IPS-15b (cell line): ENCODE data around the gene KPNA1.

Source experiments
- H3K27me3 ChIP-seq: one replicate; pipeline ENCODE4 v1.6.1; 2013; ENCODE audit warnings: low read length; ENCODE audit not compliant: control insufficient read depth, insufficient read depth
- H3K36me3 ChIP-seq: one replicate; pipeline ENCODE4 v1.6.1; 2013; ENCODE audit warnings: low read length; ENCODE audit not compliant: control insufficient read depth, insufficient read depth
- H3K4me1 ChIP-seq: one replicate; pipeline ENCODE4 v1.6.1; 2013; ENCODE audit warnings: mild to moderate bottlenecking, low read length; ENCODE audit not compliant: control insufficient read depth, insufficient read depth
- H3K4me3 ChIP-seq: one replicate; pipeline ENCODE4 v1.5.1; 2013; ENCODE audit warnings: low read depth, low read length
- H3K9ac ChIP-seq: one replicate; pipeline ENCODE4 v1.6.1; 2013; ENCODE audit warnings: low read depth, mild to moderate bottlenecking, low read length
- H3K9me3 ChIP-seq: one replicate; pipeline ENCODE4 v1.6.1; 2013; ENCODE audit warnings: mild to moderate bottlenecking, low read length; ENCODE audit not compliant: control insufficient read depth, insufficient read depth

Gene KPNA1

GRCh38 chr3:122548076-122548475 is 33.3 kb upstream of the KPNA1 start:
- Histone ChIP-seq H3K36me3 (no peaks in the 10 kb centered on the region), H3K4me3 (no peak overlapping the region), H3K27me3 (no peaks in the 10 kb centered on the region), H3K9me3 (no peaks in the 10 kb centered on the region), H3K9ac (no peak overlapping the region), H3K4me1 (no peaks in the 10 kb centered on the region)

- Histone ChIP-seq H3K27me3 (no peaks in the 10 kb centered on the region), H3K4me3 (no peak overlapping the region), H3K9ac (no peak overlapping the region), H3K4me1 (no peaks in the 10 kb centered on the region), H3K36me3 (no peaks in the 10 kb centered on the region), H3K9me3 (no peaks in the 10 kb centered on the region)
These were observed 31.4 kb upstream of the KPNA1 start for GRCh38 chr3:122546151-122546550.

GRCh38 chr3:122538956-122539490 is 24.3 kb upstream of the KPNA1 start:
- Histone ChIP-seq H3K4me3 (no peak overlapping the region), H3K36me3 (no peaks in the 10 kb centered on the region), H3K27me3 (no peaks in the 10 kb centered on the region), H3K9ac (no peak overlapping the region), H3K4me1 (peaks cover 11% of the 10 kb centered on the region), H3K9me3 (no peaks in the 10 kb centered on the region)

- Histone ChIP-seq H3K36me3 (no peaks in the 10 kb centered on the region), H3K9me3 (no peaks in the 10 kb centered on the region), H3K4me1 (peaks cover 11% of the 10 kb centered on the region), H3K27me3 (no peaks in the 10 kb centered on the region), H3K9ac (no peak overlapping the region), H3K4me3 (no peak overlapping the region)
These were observed 21.9 kb upstream of the KPNA1 start for GRCh38 chr3:122536632-122537001.

DNA sequence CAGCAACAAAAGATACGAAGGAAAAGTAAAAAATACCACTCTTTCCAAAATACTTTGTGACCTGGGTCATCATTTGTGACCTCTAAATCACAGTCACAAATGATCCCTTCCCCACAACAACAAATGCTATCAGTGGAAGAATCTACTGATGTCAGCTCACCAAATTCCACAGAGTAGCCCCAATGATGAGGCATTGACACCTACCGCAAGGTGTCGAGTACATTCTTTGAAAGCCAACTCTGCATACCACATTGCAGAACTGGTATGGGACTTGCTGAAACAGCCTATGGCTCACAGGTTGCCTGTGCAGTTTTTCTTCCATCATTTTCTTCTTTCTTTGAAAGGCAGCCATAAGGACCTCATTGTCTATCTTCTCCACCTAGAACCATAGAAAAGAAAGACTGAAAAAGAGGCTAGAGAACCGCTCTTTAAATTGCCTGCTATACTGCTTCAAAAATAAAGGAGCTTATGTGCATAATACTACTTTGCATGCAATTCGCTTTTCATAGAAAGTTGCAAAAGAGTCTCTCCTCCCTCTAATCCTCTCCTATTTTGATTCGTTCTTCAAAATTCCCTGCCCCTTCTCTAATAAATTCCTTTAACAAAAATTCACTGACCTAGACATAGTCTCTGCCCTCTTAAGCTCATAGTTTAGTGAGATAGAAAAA is 21.4 kb upstream of the KPNA1 start:
- Histone ChIP-seq H3K4me1 (peaks cover 11% of the 10 kb centered on the region), H3K4me3 (no peak overlapping the region), H3K36me3 (no peaks in the 10 kb centered on the region), H3K9ac (no peak overlapping the region), H3K27me3 (no peaks in the 10 kb centered on the region), H3K9me3 (no peaks in the 10 kb centered on the region)

GRCh38 chr3:122533931-122534334 is 19.2 kb upstream of the KPNA1 start:
- Histone ChIP-seq H3K27me3 (no peaks in the 10 kb centered on the region), H3K9me3 (no peaks in the 10 kb centered on the region), H3K4me1 (peaks cover 11% of the 10 kb centered on the region), H3K36me3 (no peaks in the 10 kb centered on the region), H3K4me3 (no peak overlapping the region), H3K9ac (no peak overlapping the region)

DNA sequence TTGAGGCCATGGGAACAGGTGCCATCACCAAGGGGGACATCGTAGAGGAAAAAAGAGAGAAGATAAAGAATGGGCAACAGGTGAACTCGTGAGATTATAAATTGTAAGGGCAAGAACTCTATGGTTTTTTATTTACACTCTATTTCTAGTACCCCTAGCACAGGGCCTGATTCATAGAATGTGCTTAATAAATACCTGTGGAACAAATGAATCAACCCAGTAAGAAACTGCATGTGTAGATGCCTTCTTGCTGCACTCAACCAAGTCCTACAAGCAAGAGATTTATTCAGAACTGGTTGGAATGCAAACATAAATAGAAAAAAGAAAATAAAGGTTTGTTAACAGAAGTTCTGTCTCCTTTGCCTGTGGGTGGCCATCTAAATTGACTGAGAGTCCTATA is 18.7 kb upstream of the KPNA1 start:
- Histone ChIP-seq H3K9ac (no peak overlapping the region), H3K4me1 (peaks cover 11% of the 10 kb centered on the region), H3K9me3 (no peaks in the 10 kb centered on the region), H3K4me3 (no peak overlapping the region), H3K36me3 (no peaks in the 10 kb centered on the region), H3K27me3 (no peaks in the 10 kb centered on the region)

GRCh38 chr3:122530164-122530563 is 15.4 kb upstream of the KPNA1 start:
- no peaks in the 10 kb centered on the region for H3K9me3 ChIP-seq
- no peak overlapping the region for H3K4me3 ChIP-seq
- no peak overlapping the region for H3K9ac ChIP-seq
- H3K4me1 ChIP-seq, result no peaks in the 10 kb centered on the region
- no peaks in the 10 kb centered on the region for H3K36me3 ChIP-seq
- no peaks in the 10 kb centered on the region for H3K27me3 ChIP-seq

GRCh38 chr3:122523317-122523716 is 8.6 kb upstream of the KPNA1 start:
- Histone ChIP-seq H3K4me1 (no peaks in the 10 kb centered on the region), H3K9me3 (no peaks in the 10 kb centered on the region), H3K4me3 (no peak overlapping the region), H3K27me3 (no peaks in the 10 kb centered on the region), H3K9ac (no peak overlapping the region), H3K36me3 (no peaks in the 10 kb centered on the region)

DNA sequence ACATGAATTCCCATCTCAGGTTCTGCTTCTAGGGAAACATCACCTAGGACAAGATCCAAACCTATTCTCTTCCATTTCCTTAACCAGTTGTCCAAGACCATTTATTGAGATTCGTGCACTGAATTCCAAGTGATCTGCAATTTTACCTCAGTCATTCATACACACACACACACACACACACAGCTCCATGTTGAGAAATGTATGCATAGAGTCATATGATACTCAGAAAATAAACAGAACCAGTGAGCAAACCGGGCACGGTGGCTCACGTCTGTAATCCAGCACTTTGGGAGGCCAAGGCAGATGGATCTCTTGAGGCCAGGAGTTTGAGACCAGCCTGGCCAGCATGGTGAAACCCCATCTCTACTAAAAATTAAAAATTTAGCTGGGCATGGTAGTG is 6.1 kb upstream of the KPNA1 start:
- H3K9me3 ChIP-seq, result no peaks in the 10 kb centered on the region
- no peaks in the 10 kb centered on the region for H3K36me3 ChIP-seq
- H3K27me3 ChIP-seq, result no peaks in the 10 kb centered on the region
- no peaks in the 10 kb centered on the region for H3K4me1 ChIP-seq
- no peak overlapping the region for H3K9ac ChIP-seq
- H3K4me3 ChIP-seq, result no peak overlapping the region

GRCh38 chr3:122519693-122520092 is 5.0 kb upstream of the KPNA1 start:
- Histone ChIP-seq H3K9ac (no peak overlapping the region), H3K9me3 (no peaks in the 10 kb centered on the region), H3K4me1 (no peaks in the 10 kb centered on the region), H3K36me3 (no peaks in the 10 kb centered on the region), H3K27me3 (no peaks in the 10 kb centered on the region), H3K4me3 (no peak overlapping the region)

DNA sequence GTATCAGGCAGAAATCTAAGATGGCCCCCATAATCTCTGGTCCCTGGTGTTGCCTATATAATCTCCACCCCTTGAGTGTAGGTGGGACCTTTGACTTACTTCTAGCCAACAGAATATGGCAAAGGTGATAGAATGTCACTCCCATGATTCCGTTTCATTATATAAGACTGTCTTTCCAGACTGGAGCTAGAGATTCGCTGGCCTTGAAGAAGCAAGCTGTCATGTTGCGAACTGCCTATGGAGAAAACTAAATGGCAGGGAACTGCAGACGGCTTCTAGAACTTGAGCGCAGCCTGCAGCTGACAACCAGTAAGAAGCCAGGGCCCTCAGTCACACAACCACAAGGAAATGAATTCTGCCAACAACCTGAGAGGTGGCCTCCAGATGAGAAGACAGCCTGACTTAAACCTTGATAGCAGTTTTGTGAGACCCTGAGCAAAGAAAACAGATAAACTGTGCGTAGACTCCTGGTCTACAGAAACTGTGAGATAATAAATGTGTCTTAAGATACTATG is 2.2 kb upstream of the KPNA1 start:
- Histone ChIP-seq H3K36me3 (no peaks in the 10 kb centered on the region), H3K4me1 (peaks cover 4% of the 10 kb centered on the region), H3K4me3 (no peak overlapping the region), H3K9ac (no peak overlapping the region), H3K9me3 (no peaks in the 10 kb centered on the region), H3K27me3 (no peaks in the 10 kb centered on the region)
